Activated CD4-positive, CD25-positive, alpha-beta regulatory T cell treated with anti-CD3 and anti-CD28 coated beads, Interleukin-2, amount 50 U/mL, for 72 hours (primary cell): ENCODE measurements around the gene UBE3A.
A peak's percentile ranks its signal among the peaks of the same experiment; 100 is the strongest.
"Not testable (repeated sequence)": the region's sequence is repeated elsewhere in the genome, so short reads cannot be mapped to it uniquely, and the experiment has no call there.

Experiments
- DNase-seq: peaks from one replicate; pipeline ENCODE4 v3.0.0; 2021

Gene UBE3A

GRCh38 chr15:25437777-25438600 lies 835 bp downstream of the UBE3A start:
- peak; percentile 72 for DNase-seq

- no peak for DNase-seq
Observed at GRCh38 chr15:25436707-25437106, 2.1 kb downstream of the UBE3A start.

- no peak for DNase-seq
Observed at GRCh38 chr15:25435474-25436243, 3.2 kb downstream of the UBE3A start.

- no peak for DNase-seq
Observed at GRCh38 chr15:25433118-25433865, 5.5 kb downstream of the UBE3A start.

- no peak for DNase-seq
Observed at GRCh38 chr15:25431836-25432561, 6.8 kb downstream of the UBE3A start.

- no peak for DNase-seq
Observed at GRCh38 chr15:25427861-25428260, 11.0 kb downstream of the UBE3A start.

GRCh38 chr15:25426896-25427610 lies 11.8 kb downstream of the UBE3A start:
- no peak for DNase-seq

GRCh38 chr15:25424073-25424472 lies 14.8 kb downstream of the UBE3A start:
- DNase-seq: no peak

- DNase-seq: no peak
Observed at GRCh38 chr15:25422021-25422420, 16.8 kb downstream of the UBE3A start.

GRCh38 chr15:25418202-25418601 lies 20.6 kb downstream of the UBE3A start:
- DNase-seq: no peak

GRCh38 chr15:25417604-25418003 lies 21.2 kb downstream of the UBE3A start:
- no peak for DNase-seq

GRCh38 chr15:25416693-25417092 lies 22.1 kb downstream of the UBE3A start:
- no peak for DNase-seq

GRCh38 chr15:25415707-25416106 lies 23.1 kb downstream of the UBE3A start:
- no peak for DNase-seq

- no peak for DNase-seq
Observed at GRCh38 chr15:25415217-25415616, 23.6 kb downstream of the UBE3A start.

GRCh38 chr15:25410649-25411048 lies 28.2 kb downstream of the UBE3A start:
- DNase-seq: no peak

GRCh38 chr15:25409731-25410130 lies 29.1 kb downstream of the UBE3A start:
- DNase-seq: not testable (repeated sequence)

GRCh38 chr15:25408929-25409328 lies 29.9 kb downstream of the UBE3A start:
- DNase-seq: no peak

- DNase-seq: no peak
Observed at GRCh38 chr15:25408428-25408827, 30.4 kb downstream of the UBE3A start.

- DNase-seq: no peak
Observed at GRCh38 chr15:25407950-25408349, 30.9 kb downstream of the UBE3A start.

GRCh38 chr15:25406846-25407245 lies 32.0 kb downstream of the UBE3A start:
- DNase-seq: no peak

- no peak for DNase-seq
Observed at GRCh38 chr15:25406261-25406660, 32.6 kb downstream of the UBE3A start.

GRCh38 chr15:25403771-25404170 lies 35.1 kb downstream of the UBE3A start:
- DNase-seq: no peak
